Activated CD8-positive, alpha-beta memory T cell treated with anti-CD3 and anti-CD28 coated beads for 24 hours (primary cell): ENCODE results near the gene IFNA13.

Source experiments
- DNase-seq: peaks from one replicate; pipeline ENCODE4 v3.0.0-alpha.2; 2020

Gene IFNA13

GRCh38 chr9:21357479-21358460, 10.1 kb downstream of the IFNA13 start:
- peak; percentile 61 for DNase-seq

- DNase-seq: no peak
These were observed 17.1 kb downstream of the IFNA13 start, which contains the start of gene IFNA6 for GRCh38 chr9:21350787-21351186. IFNA6 (minus strand) TSS chr9:21350887; CDS start chr9:21350887, 0 bp downstream.

GRCh38 chr9:21348430-21348970, 19.4 kb downstream of the IFNA13 start:
- no peak for DNase-seq

GRCh38 chr9:21340735-21341134, 27.1 kb downstream of the IFNA13 start:
- no peak for DNase-seq

GRCh38 chr9:21336457-21336856, 31.4 kb downstream of the IFNA13 start:
- DNase-seq: no peak

- DNase-seq: peak; percentile 93
These were observed 32.9 kb downstream of the IFNA13 start, which contains the start of gene KLHL9 for GRCh38 chr9:21334701-21335632. KLHL9 (minus strand) TSS chr9:21335404; CDS start chr9:21334859, 545 bp downstream.

- no peak for DNase-seq
These were observed 34.6 kb downstream of the IFNA13 start for GRCh38 chr9:21333226-21333625.

- DNase-seq: no peak
These were observed 36.0 kb downstream of the IFNA13 start for GRCh38 chr9:21331676-21332402.

GRCh38 chr9:21326526-21327139, 41.2 kb downstream of the IFNA13 start:
- DNase-seq: no peak

- DNase-seq: no peak
These were observed 43.8 kb downstream of the IFNA13 start for GRCh38 chr9:21324047-21324446.

- DNase-seq: no peak
These were observed 44.9 kb downstream of the IFNA13 start for GRCh38 chr9:21322911-21323461.

- no peak for DNase-seq
These were observed 47.4 kb downstream of the IFNA13 start for GRCh38 chr9:21320465-21320864.

GRCh38 chr9:21317956-21318923, 49.6 kb downstream of the IFNA13 start:
- no peak for DNase-seq
